HCT116 (cell line): Measurements from ENCODE around the gene TIMP3. TPM values are rescaled to one million over a fixed set of nuclear protein-coding genes. Genes with fewer than 3 reads are reported as not detected.

Source experiments
- ATAC-seq: fragments of 200-7000 bp; cut with Tn5 transposase; 2 replicates; pipeline ENCODE4 v1.9.1; 2020; ENCODE audit warnings: mild to moderate bottlenecking, moderate library complexity
- BruUV-seq: library from RNA; stranded (reverse); fragments of 400-500 nt; replicated peaks from 2 replicates; lab custom pipeline; 2021; lab: Mats Ljungman, UMichigan
- CTCF ChIA-PET: fragments of 300-600 bp; sonication (Branson Sonifier 250); formaldehyde crosslinking; loops from one replicate; lab custom pipeline; 2021; ENCODE audit warnings: antibody characterized with exemption; lab: Charles Lee
- POLR2A ChIA-PET: fragments of 300-600, 350-600 bp; sonication (Branson Sonifier 250); formaldehyde crosslinking; loops from one replicate; lab custom pipeline; 2021; ENCODE audit warnings: antibody characterized with exemption; lab: Charles Lee
- RAD21 ChIA-PET, 2 experiments: fragments of 300-600 bp; sonication (Branson Sonifier 250); formaldehyde crosslinking; loops; one replicate each; lab custom pipeline; 2023; ENCODE audit warnings: low total read pairs in 2 of 2; ENCODE audit not compliant: uncharacterized antibody in 2 of 2, unreplicated experiment in 2 of 2, low non-redundant PET in 1 of 2; lab: Charles Lee
- DNase-seq: peaks from one replicate; pipeline ENCODE4 v3.0.0-alpha.2; 2010; ENCODE audit warnings: low read depth, low spot score
- H2AFZ ChIP-seq: fragments of 200-600 bp; shearing (Covaris generic), sonication (generic); 2 replicates; pipeline ENCODE4 v1.6.1; 2017; ENCODE audit warnings: low read depth, mixed run types, mixed read lengths, antibody characterized with exemption, low read length; ENCODE audit not compliant: poor library complexity, severe bottlenecking
- H3K27ac ChIP-seq: 2 replicates; pipeline ENCODE4 v1.5.1; 2012; ENCODE audit warnings: low read depth, low read length
- H3K27me3 ChIP-seq: fragments of 200-600 bp; sonication (generic); 2 replicates; pipeline ENCODE4 v1.6.1; 2016; ENCODE audit warnings: mixed run types, low read length, mixed read lengths; ENCODE audit not compliant: insufficient read depth
- H3K36me3 ChIP-seq, 2 experiments: fragments of 200-500 bp in 1 of 2; fragments of 200-600 bp in 1 of 2; sonication (Bioruptor generic) in 1 of 2; sonication (generic) in 1 of 2; 2 replicates each; pipeline versions ENCODE4 v1.5.1 to v1.6.1; 2014 to 2016; ENCODE audit warnings: low read length in 2 of 2, inconsistent platforms in 1 of 2, mixed read lengths in 1 of 2, mixed run types in 1 of 2; ENCODE audit not compliant: insufficient read depth in 2 of 2, control insufficient read depth in 1 of 2
- H3K4me1 ChIP-seq, 2 experiments: fragments of 200-600 bp in 1 of 2; sonication (generic) in 1 of 2; 2 replicates each; pipeline versions ENCODE4 v1.5.1 to v1.6.1; 2012 to 2017; ENCODE audit warnings: low read length in 2 of 2, inconsistent platforms in 1 of 2, mild to moderate bottlenecking in 1 of 2, mixed read lengths in 1 of 2, mixed run types in 1 of 2, moderate library complexity in 1 of 2; ENCODE audit not compliant: insufficient read depth in 2 of 2, control insufficient read depth in 1 of 2
- H3K4me2 ChIP-seq: fragments of 200-600 bp; sonication (generic); 2 replicates; pipeline ENCODE4 v1.6.1; 2017; ENCODE audit warnings: mixed run types, low read length, mixed read lengths
- H3K4me3 ChIP-seq, 2 experiments: fragments of 200-600 bp in 1 of 2; sonication (generic) in 1 of 2; replicated peaks in 1 of 2; 2 replicates each; pipeline ENCODE4 v1.5.1; 2011 to 2016; ENCODE audit warnings: low read length in 2 of 2, control low read depth in 1 of 2, low read depth in 1 of 2, mild to moderate bottlenecking in 1 of 2, mixed read lengths in 1 of 2, mixed run types in 1 of 2
- H3K79me2 ChIP-seq: fragments of 200-600 bp; sonication (generic); 2 replicates; pipeline ENCODE4 v1.6.1; 2017; ENCODE audit warnings: mild to moderate bottlenecking, mixed run types, low read length, moderate library complexity, mixed read lengths; ENCODE audit not compliant: insufficient read depth
- H3K9ac ChIP-seq: fragments of 200-600 bp; sonication (generic); 2 replicates; pipeline ENCODE4 v1.6.1; 2016; ENCODE audit warnings: low read length, mixed read lengths
- H3K9me2 ChIP-seq: fragments of 200-600 bp; sonication (generic), shearing (Covaris generic); 2 replicates; pipeline ENCODE4 v1.6.1; 2017; ENCODE audit warnings: mixed run types, mild to moderate bottlenecking, moderate library complexity; ENCODE audit not compliant: insufficient read depth
- H3K9me3 ChIP-seq, 2 experiments: fragments of 200-500 bp in 1 of 2; fragments of 200-600 bp in 1 of 2; sonication (Bioruptor generic) in 1 of 2; sonication (generic) in 1 of 2; 2 replicates each; pipeline ENCODE4 v1.6.1; 2014 to 2017; ENCODE audit warnings: low read length in 2 of 2, mixed read lengths in 2 of 2, inconsistent platforms in 1 of 2, low read depth in 1 of 2, mild to moderate bottlenecking in 1 of 2, mixed run types in 1 of 2, moderate library complexity in 1 of 2; ENCODE audit not compliant: control insufficient read depth in 1 of 2, insufficient read depth in 1 of 2
- H4K20me1 ChIP-seq: fragments of 200-600 bp; sonication (generic), shearing (Covaris generic); 2 replicates; pipeline ENCODE4 v1.6.1; 2017; ENCODE audit warnings: mixed run types, mild to moderate bottlenecking, moderate library complexity; ENCODE audit not compliant: insufficient read depth
- JUND ChIP-seq: IDR thresholded peaks from 2 replicates; pipeline ENCODE4 v1.6.1; 2012
- POLR2A ChIP-seq: IDR thresholded peaks from 2 replicates; pipeline ENCODE4 v1.7.0; 2011; ENCODE audit warnings: borderline replicate concordance; ENCODE audit not compliant: insufficient read depth, insufficient read length; ENCODE audit errors: extremely low read depth
- POLR2AphosphoS5 ChIP-seq: IDR thresholded peaks from 2 replicates; pipeline ENCODE4 v1.6.1; 2011; ENCODE audit warnings: mild to moderate bottlenecking, low read depth, low read length, moderate library complexity
- SP1 ChIP-seq: IDR thresholded peaks from 2 replicates; pipeline ENCODE4 v1.6.1; 2012; ENCODE audit warnings: low read depth
- ZBTB33 ChIP-seq: IDR thresholded peaks from 2 replicates; pipeline ENCODE4 v1.6.1; 2011; ENCODE audit warnings: mild to moderate bottlenecking, low read length, moderate library complexity; ENCODE audit not compliant: insufficient replicate concordance; ENCODE audit errors: extremely low read depth
- intact Hi-C: fragments of 100-400 bp; cut with micrococcal nuclease; formaldehyde crosslinking; loops from 2 replicates; pipeline ENCODE4 v1.10.0; 2022
- total RNA-seq: library from RNA; stranded (reverse); gene quantifications from one replicate; pipeline ENCODE4 v1.2.1, GENCODE V29; 2021; ENCODE audit not compliant: unreplicated experiment
- TF ChIP-seq, protein P1 (sequence below), 3 experiments: fragments of 200-600 bp in 1 of 3; sonication (generic) in 1 of 3; IDR thresholded peaks in 2 of 3; conservative IDR thresholded peaks in 1 of 3; 2 replicates each; pipeline ENCODE4 v1.5.1; 2012 to 2017; ENCODE audit warnings: low read depth in 2 of 3, low read length in 2 of 3, antibody characterized with exemption in 1 of 3, borderline replicate concordance in 1 of 3, control low read depth in 1 of 3, mild to moderate bottlenecking in 1 of 3, mixed read lengths in 1 of 3, mixed run types in 1 of 3, moderate library complexity in 1 of 3; ENCODE audit not compliant: insufficient read depth in 1 of 3

TIMP3 gene
- total RNA-seq, 1 experiment from 2014 or later: 2.2 TPM

DNA sequence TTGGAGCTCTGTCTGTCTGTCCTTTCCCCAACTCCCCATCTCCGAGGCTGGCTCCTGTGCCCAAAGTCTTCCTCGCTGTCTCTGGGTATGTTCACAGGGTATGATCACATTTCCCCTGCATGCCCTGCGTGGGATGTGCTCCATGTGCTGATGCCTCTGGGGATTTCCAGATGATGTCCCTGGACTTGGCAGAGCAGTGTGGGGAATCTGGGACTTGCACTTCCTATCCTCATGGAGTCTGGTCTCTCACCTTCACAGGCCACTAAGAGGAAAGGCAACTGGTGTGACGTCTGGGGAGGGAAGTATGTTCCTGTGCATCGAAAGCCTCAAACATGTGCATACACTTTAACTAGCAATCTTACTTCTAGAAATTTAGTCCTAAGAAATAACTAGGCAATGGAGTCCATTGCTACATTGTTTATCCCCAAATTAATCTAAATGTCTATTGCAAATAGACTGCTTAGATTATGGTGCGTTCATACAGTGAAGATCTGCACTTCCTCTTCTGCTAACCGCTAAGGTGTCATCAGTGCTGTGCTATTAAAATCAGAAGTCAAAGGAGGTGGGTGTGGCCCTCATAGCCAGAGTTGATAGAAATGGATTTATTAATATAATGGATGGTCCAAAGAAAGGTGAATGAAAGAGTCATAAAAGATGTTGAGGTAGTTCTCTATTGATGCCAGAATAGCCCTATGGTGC is 20.8 kb downstream of the TIMP3 start:
- Histone ChIP-seq H3K4me3 (no peak overlapping the region), H3K27ac (no peak overlapping the region), H3K36me3 (no peaks in the 10 kb centered on the region), H3K79me2 (no peaks in the 10 kb centered on the region), H3K4me2 (no peak overlapping the region), H4K20me1 (no peaks in the 10 kb centered on the region), H3K9me2 (no peaks in the 10 kb centered on the region), H3K4me1 (no peaks in the 10 kb centered on the region), H3K9me3 (no peaks in the 10 kb centered on the region), H3K9ac (no peak overlapping the region), H3K27me3 (no peaks in the 10 kb centered on the region; the same call in 1 of the 2 replicates), H2AFZ (no peak overlapping the region)
- intact Hi-C loops: no loop called here
- no peak for TF ChIP-seq POLR2A
- no peak for TF ChIP-seq JUND
- TF ChIP-seq ZBTB33: no peak
- no peak for TF ChIP-seq POLR2AphosphoS5
- TF ChIP-seq, protein P1, sequence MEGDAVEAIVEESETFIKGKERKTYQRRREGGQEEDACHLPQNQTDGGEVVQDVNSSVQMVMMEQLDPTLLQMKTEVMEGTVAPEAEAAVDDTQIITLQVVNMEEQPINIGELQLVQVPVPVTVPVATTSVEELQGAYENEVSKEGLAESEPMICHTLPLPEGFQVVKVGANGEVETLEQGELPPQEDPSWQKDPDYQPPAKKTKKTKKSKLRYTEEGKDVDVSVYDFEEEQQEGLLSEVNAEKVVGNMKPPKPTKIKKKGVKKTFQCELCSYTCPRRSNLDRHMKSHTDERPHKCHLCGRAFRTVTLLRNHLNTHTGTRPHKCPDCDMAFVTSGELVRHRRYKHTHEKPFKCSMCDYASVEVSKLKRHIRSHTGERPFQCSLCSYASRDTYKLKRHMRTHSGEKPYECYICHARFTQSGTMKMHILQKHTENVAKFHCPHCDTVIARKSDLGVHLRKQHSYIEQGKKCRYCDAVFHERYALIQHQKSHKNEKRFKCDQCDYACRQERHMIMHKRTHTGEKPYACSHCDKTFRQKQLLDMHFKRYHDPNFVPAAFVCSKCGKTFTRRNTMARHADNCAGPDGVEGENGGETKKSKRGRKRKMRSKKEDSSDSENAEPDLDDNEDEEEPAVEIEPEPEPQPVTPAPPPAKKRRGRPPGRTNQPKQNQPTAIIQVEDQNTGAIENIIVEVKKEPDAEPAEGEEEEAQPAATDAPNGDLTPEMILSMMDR (IDR thresholded peaks at IDR 0.05 in 2 of 3, conservative IDR thresholded peaks at IDR 0.05 in 1 of 3; ENCODE audit: borderline replicate concordance in 1 of 3, insufficient read depth in 1 of 3, low read depth in 2 of 3, low read length in 2 of 3): no peak
- no peak for TF ChIP-seq SP1
- ChIA-PET CTCF (no interaction called here), RAD21 (no interaction called here), POLR2A (no interaction called here)
- DNase-seq (no peak), ATAC-seq (no peak)
- BruUV-seq: no TSS peak
